NOMO-1 treated with dmso at 0.1 percent for 144 hours (cell line): ENCODE data around the gene HIPK2.
"Not testable (repeated sequence)": the region's sequence is repeated elsewhere in the genome, so short reads cannot be mapped to it uniquely, and the experiment has no call there.

ENCODE experiments used
- DNase-seq: peaks from one replicate; lab custom pipeline; 2025; ENCODE audit not compliant: unreplicated experiment; lab: John Stamatoyannopoulos, UW

The HIPK2 gene

GRCh38 chr7:139630643-139631519 is 146.9 kb downstream of the HIPK2 start:
- DNase-seq, result no peak

- no peak for DNase-seq
These were observed 148.3 kb downstream of the HIPK2 start for GRCh38 chr7:139629392-139630082.

DNA sequence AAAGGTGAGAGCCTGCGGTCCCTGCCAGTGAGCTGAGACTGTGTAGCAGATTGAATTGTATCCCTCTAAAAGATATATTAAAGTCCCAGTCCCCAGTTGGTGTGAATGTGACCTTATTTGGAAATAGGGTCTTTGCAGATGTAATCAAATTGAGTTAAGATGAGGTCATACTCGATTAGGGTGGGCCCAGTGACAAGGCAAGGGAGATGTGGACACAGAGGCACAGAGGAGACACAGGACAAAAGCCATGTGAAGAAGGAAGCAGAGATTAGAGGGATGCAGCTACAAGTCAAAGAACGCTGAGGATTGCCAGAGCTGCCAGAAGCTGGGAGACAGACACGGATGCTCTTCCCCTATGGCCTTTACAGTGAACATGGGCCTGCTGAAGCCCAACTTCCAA is 150.0 kb downstream of the HIPK2 start:
- no peak for DNase-seq

GRCh38 chr7:139626817-139627216 is 151.0 kb downstream of the HIPK2 start:
- no peak for DNase-seq

GRCh38 chr7:139623518-139623917 is 154.3 kb downstream of the HIPK2 start:
- no peak for DNase-seq

DNA sequence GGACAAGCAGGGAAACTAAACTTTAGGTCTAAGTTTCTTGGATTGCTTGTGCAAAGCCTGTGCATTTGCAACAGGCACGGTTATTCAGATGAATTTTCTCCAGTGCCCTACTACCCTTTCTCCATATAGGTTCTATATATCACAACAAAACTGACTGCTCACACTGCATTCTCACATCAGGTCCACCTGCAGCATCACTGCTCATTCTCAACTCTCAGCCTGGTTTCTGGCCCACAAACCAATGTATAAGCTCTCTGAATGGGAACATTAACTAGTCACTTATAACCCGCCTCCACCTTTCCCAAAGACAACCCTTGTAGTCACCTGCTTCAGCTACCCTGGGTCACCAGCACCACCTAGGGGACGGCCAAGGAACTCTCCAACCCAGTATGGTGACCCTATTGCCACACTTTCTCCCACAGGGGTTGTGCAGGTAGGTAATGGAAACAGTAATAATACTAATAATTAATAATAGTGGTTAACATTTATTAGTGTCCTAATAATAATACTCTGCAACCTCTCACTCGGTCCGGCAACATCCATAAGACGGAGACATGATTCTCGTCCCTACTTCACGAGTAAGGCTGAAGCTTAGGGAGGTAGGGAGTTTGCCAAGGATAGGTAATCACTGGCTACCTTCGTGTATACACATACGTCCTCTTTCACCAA is 157.0 kb downstream of the HIPK2 start:
- no peak for DNase-seq

GRCh38 chr7:139619367-139619657 is 158.5 kb downstream of the HIPK2 start:
- DNase-seq, result no peak

DNA sequence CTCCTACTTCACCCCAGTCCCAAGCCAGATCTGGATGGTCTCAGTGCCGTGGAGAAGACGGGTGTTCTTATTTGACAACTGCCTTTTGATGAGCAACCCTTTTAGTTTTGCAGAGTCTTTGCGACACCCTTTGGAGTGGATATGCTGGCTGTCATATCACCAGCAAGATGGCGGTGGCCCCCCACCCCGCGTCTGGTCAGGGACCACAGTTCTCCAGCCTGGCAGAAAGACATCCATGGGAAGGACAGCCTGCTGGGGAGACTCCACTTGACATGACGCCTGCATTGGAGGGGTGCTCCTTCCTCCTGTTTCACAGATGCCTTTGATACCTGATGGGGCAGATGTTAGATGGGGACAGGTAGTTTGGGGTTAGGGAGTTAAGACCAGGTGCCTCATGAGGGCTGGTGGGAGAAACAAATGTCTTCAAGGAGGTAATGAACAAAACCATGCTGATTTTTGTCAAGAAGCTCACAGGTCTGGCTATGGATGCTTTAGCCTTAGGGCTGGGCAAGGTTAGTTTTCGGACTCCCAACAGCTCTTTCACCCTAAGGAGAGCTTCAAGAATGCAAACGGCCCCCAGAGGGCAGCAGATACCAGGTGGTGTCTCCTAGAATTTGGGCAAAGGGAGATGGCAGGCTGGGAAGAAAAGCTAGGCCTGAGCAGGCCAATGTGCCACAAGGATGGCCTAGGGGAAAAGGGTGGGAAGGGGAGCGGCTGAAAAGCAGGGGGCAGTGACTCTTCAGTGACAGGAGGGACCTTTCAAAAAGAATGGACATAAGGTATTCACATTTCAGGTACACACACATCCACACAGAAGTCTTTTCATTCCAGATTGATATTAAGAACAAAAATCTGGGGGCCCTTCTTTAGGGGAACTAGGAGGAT is 159.1 kb downstream of the HIPK2 start:
- DNase-seq, result no peak

- DNase-seq, result no peak
These were observed 160.7 kb downstream of the HIPK2 start for GRCh38 chr7:139617074-139617473.

GRCh38 chr7:139614886-139615285 is 162.9 kb downstream of the HIPK2 start:
- no peak for DNase-seq

DNA sequence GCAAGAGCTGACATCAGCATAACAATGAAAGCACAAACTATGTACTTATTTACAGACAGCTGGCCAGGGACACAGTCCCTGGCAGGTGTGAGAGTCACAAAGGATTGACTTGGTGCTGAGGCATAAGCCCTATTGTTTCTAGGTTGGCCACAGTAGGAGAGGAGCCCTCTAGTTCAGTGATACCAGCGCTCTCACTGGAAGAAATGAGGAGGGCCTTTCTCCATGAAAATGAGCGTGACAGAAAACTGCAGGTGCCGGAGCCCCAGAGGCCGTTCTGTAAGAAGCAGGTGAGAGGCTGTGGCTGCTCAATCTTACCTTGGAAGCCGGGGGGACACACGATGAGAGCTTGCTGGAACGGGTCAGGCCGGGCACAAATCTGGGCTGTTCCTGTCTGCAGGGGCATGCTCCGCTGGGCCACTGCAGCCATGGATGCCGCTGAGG is 163.8 kb downstream of the HIPK2 start:
- DNase-seq, result no peak

- DNase-seq, result not testable (repeated sequence)
These were observed 166.2 kb downstream of the HIPK2 start for GRCh38 chr7:139611556-139611955.

DNA sequence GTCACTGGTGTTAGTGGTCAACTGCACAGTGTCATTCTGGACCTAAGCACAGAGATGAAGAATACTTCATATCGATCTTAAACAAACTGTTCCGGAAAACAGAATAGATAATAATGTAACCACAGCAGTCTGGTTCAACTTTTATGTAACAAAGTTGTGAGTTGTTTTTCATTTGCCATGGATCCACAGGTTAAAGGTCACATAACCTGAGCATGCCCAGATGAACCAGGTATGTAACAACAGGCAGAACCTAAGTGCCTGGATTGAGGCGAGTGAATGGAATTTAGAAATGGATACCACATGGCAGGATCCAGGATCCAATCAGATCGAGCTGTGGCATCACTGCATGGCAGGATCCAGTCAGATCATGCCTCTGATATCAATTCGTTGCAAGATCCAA is 167.2 kb downstream of the HIPK2 start:
- no peak for DNase-seq

DNA sequence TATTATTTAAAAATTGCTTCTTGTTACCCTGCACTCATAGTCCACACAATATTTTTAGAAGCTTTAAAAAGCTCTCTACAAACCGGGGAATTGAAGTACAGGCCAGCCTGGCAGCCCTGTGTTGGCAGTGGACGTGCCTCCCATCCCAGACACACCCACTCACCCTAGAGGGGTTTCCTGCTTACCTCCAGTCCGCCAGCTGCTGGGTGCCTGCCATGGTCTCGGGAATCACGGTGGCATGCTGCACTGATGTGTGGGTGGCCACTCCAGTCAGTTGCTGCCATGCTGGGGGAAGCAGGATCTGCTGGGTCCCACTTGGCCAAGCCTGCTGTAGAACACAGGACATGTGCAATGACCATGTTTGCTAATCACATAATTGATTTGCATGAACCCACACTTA is 173.9 kb downstream of the HIPK2 start:
- DNase-seq, result no peak

DNA sequence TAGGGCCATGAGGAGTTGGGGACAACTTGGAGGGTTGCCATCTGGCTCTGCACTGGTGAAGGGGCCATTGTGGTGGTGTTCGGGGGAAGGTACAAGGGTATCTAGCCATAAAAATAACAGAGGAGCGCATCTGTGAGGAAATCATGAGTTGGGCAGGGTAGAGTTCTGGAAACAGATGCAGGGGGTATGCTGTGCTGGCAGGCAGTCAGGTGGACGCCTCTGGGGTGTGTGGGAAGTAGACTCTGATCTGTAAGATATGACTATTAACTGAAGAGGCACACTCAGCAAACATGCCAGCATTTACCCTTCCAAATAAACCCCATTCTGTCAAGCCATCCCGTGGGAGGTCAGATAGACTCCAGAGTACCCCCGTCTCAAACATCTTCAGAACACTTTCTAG is 174.5 kb downstream of the HIPK2 start:
- DNase-seq, result no peak

- no peak for DNase-seq
These were observed 175.6 kb downstream of the HIPK2 start for GRCh38 chr7:139602143-139602722.

GRCh38 chr7:139601176-139601575 is 176.6 kb downstream of the HIPK2 start:
- DNase-seq, result no peak

DNA sequence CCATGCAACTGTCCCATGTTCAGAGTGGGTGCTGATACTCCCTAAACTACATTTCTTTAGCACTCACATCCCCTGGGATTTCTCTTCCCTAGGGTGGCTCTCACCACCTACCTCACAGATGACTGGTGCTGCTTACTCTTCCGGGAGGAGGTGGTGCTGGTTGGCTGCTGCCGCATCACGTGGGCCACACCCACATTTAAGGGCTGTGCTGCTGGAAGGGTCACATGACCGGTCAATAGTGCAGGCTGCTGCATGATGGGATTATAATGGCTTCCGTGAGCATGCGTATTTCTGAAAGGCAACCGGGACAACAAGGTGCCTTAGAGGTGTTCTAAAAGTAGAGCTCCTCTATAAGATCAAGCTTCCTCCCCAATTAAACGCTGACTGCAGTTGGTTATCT is 177.5 kb downstream of the HIPK2 start:
- no peak for DNase-seq

- no peak for DNase-seq
These were observed 179.2 kb downstream of the HIPK2 start for GRCh38 chr7:139598642-139599041.

GRCh38 chr7:139597028-139597427 is 180.8 kb downstream of the HIPK2 start:
- no peak for DNase-seq

- no peak for DNase-seq
These were observed 181.2 kb downstream of the HIPK2 start for GRCh38 chr7:139596626-139597025.
